Colonic mucosa (tissue), 4 donors: Measurements from ENCODE around the gene MT1A. TPM values are rescaled to one million over a fixed set of nuclear protein-coding genes. Genes with fewer than 3 reads are reported as not detected.

Experiments used
- DNase-seq: peaks from one replicate; pipeline ENCODE4 v3.0.0-alpha.2; 2020
- H3K27ac ChIP-seq: fragments of 200-600 bp; one replicate; pipeline ENCODE4 v1.8.0; 2021
- H3K27me3 ChIP-seq: fragments of 200-600 bp; one replicate; pipeline ENCODE4 v1.8.0; 2021
- H3K36me3 ChIP-seq: fragments of 200-600 bp; one replicate; pipeline ENCODE4 v1.8.0; 2021
- H3K4me1 ChIP-seq: fragments of 200-600 bp; one replicate; pipeline ENCODE4 v1.8.0; 2021; ENCODE audit warnings: mild to moderate bottlenecking
- H3K4me3 ChIP-seq: fragments of 200-600 bp; one replicate; pipeline ENCODE4 v1.8.0; 2021
- H3K9ac ChIP-seq, 2 donors: one replicate each; pipeline ENCODE4 v1.7.0; 2013; ENCODE audit warnings: control low read depth in 2 of 2, low read depth in 2 of 2, low read length in 2 of 2
- H3K9me3 ChIP-seq: fragments of 200-600 bp; one replicate; pipeline ENCODE4 v1.8.0; 2021
- CTCF ChIP-seq: fragments of 200-600 bp; IDR thresholded peaks from one replicate; pipeline ENCODE4 v1.8.0; 2022; ENCODE audit warnings: antibody characterized with exemption, mild to moderate bottlenecking
- intact Hi-C: fragments of 100-400 bp; cut with DNase I; formaldehyde crosslinking; loops from one replicate; pipeline ENCODE4 v1.14.1; 2022
- total RNA-seq, 2 donors: library from RNA; stranded (reverse); fragmentation: NEBNext Ultra II Directional in 1 of 2; extraction: Animal tissue kit (Norgen Biotek cat#: 25700) in 1 of 2; gene quantifications; one replicate each; pipeline ENCODE4 v1.2.1, GENCODE V29; 2021
- donor health status: healthy.
- donor health status: DM: no; HTN: no; CAD: no.
- donor health status: DM: no; HTN: no; CAD: no.

The MT1A gene
- total RNA-seq, 2 donors from 2014 or later, result 5.5 to 10.2 TPM

GRCh38 chr16:56623637-56624036, 14.8 kb upstream of the MT1A start:
- intact Hi-C loops, result no loop called here
- DNase-seq, result no peak
- no peak overlapping the region for H3K4me3 ChIP-seq
- H3K9ac ChIP-seq, result no peak overlapping the region
- H3K9me3 ChIP-seq, result no peaks in the 10 kb centered on the region
- no peaks in the 10 kb centered on the region for H3K27me3 ChIP-seq
- peaks cover 3% of the 10 kb centered on the region for H3K4me1 ChIP-seq
- no peaks in the 10 kb centered on the region for H3K36me3 ChIP-seq
- no peak overlapping the region for H3K27ac ChIP-seq
- TF ChIP-seq CTCF, result no peak

GRCh38 chr16:56625140-56625942, 13.1 kb upstream of the MT1A start, which contains the start of gene MT1E:
MT1E (plus strand) TSS chr16:56625781; CDS start chr16:56625852, 71 bp downstream.
- H3K9me3 ChIP-seq, result no peaks in the 10 kb centered on the region
- no peak for TF ChIP-seq CTCF
- peak within 1 kb of the TSS; percentile 89 to 100 for H3K9ac ChIP-seq
- H3K27ac ChIP-seq, result peak within 1 kb of the TSS; percentile 86
- intact Hi-C loops, result no loop called here
- peak within 1 kb of the TSS; percentile 79 for H3K4me3 ChIP-seq
- no peaks in the 10 kb centered on the region for H3K36me3 ChIP-seq
- peak; percentile 76 for DNase-seq
- H3K4me1 ChIP-seq, result peaks cover 3% of the 10 kb centered on the region
- H3K27me3 ChIP-seq, result no peaks in the 10 kb centered on the region

DNA sequence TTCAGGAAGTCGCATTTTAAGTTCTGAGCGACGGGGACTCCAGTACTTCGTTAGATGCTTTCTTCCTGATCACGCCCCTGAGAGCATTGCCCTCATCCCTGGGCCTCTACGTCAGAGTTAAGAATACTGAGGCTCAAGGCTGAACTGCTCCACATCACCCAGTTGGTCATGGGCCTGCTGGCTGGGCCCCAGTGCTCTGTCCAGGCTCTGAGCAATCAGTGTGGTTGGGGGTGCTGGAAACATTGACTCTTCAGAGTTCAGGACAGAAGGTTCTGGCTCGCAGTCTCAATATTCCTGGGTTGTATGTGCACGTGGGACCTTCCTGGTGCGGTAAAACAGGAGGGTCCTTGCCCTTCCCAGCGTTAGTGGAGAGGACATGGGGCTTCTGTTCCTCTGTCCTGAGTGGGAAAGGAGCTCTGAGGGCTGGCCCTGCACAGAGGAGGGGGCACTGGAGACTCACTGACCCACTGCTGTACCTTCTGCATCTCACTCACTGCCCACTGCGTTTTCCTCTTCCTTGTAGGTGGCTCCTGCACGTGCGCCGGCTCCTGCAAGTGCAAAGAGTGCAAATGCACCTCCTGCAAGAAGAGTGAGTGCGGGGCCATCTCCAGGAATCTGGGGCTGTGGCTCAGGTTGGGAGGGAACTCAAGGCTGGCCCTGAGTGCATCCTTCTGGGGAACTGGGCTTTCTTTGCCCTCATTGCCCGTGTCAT, 12.4 kb upstream of the MT1A start:
- H3K27me3 ChIP-seq, result no peaks in the 10 kb centered on the region
- peak overlapping the region; percentile 89 to 100 for H3K9ac ChIP-seq
- H3K4me1 ChIP-seq, result peaks cover 3% of the 10 kb centered on the region
- DNase-seq, result peak; percentile 66
- H3K4me3 ChIP-seq, result peak overlapping the region; percentile 79
- no peaks in the 10 kb centered on the region for H3K36me3 ChIP-seq
- intact Hi-C loops, result no loop called here
- no peak for TF ChIP-seq CTCF
- peak overlapping the region; percentile 86 for H3K27ac ChIP-seq
- no peaks in the 10 kb centered on the region for H3K9me3 ChIP-seq

DNA sequence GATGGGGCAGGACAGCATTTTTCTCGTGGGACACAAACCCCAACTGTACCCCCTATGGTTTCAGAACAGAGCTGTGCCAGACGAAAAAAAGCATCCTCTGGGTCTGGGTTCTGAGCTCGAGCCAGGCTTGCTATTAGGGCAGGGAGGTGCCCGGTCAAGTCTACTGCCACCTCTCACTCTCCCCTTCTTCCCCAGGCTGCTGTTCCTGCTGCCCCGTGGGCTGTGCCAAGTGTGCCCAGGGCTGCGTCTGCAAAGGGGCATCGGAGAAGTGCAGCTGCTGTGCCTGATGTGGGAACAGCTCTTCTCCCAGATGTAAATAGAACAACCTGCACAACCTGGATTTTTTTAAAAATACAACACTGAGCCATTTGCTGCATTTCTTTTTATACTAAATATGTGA, 11.8 kb upstream of the MT1A start:
- no peaks in the 10 kb centered on the region for H3K36me3 ChIP-seq
- no peak for TF ChIP-seq CTCF
- H3K4me1 ChIP-seq, result peaks cover 3% of the 10 kb centered on the region
- H3K27me3 ChIP-seq, result no peaks in the 10 kb centered on the region
- DNase-seq, result no peak
- H3K4me3 ChIP-seq, result peak overlapping the region; percentile 79
- no peaks in the 10 kb centered on the region for H3K9me3 ChIP-seq
- intact Hi-C loops, result no loop called here
- peak overlapping the region in 1 of 2 donors; percentile 100 for H3K9ac ChIP-seq
- H3K27ac ChIP-seq, result peak overlapping the region; percentile 86

GRCh38 chr16:56628486-56629350, 9.7 kb upstream of the MT1A start:
- Histone ChIP-seq H3K36me3 (no peaks in the 10 kb centered on the region), H3K4me1 (peaks cover 3% of the 10 kb centered on the region), H3K27ac (no peak overlapping the region), H3K9ac (no peak overlapping the region), H3K4me3 (no peak overlapping the region), H3K9me3 (no peaks in the 10 kb centered on the region), H3K27me3 (no peaks in the 10 kb centered on the region)
- no peak for TF ChIP-seq CTCF
- intact Hi-C loops, result no loop called here
- no peak for DNase-seq
